Renal cortex interstitium (tissue), 11 donors: ENCODE results near the gene RNF40. TPM values are rescaled to one million over a fixed set of nuclear protein-coding genes. Genes with fewer than 3 reads are reported as not detected.

Source experiments
- DNase-seq, 11 donors: peaks; one replicate each; pipeline ENCODE4 v3.0.0-alpha.2; 2013; ENCODE audit warnings: low read depth in 9 of 11, low spot score in 4 of 11; ENCODE audit errors: extremely low read depth in 1 of 11
- polyA plus RNA-seq, 3 donors: library from polyadenylated mRNA; unstranded; fragments of 120-200 nt; gene quantifications; one replicate each; pipeline ENCODE4 v1.2.1, GENCODE V29; 2013; ENCODE audit not compliant: insufficient read length in 3 of 3

RNF40 gene
- polyA plus RNA-seq, 3 donors, result 119 to 124 (median 120) TPM

GRCh38 chr16:30773826-30774225, 11.7 kb downstream of the RNF40 start:
- no peak for DNase-seq

- DNase-seq, result no peak
These were observed 12.4 kb downstream of the RNF40 start for GRCh38 chr16:30774367-30775130.

GRCh38 chr16:30775131-30775391, 12.9 kb downstream of the RNF40 start:
- no peak for DNase-seq

- DNase-seq, result peak in 9 of 11 donors; percentile 70 to 88 (median 79)
These were observed 13.5 kb downstream of the RNF40 start for GRCh38 chr16:30775392-30776188.

GRCh38 chr16:30777591-30778297, 15.6 kb downstream of the RNF40 start:
- no peak for DNase-seq

GRCh38 chr16:30778549-30779244, 16.6 kb downstream of the RNF40 start:
- DNase-seq, result no peak

GRCh38 chr16:30779596-30779995, 17.5 kb downstream of the RNF40 start:
- no peak for DNase-seq

GRCh38 chr16:30780021-30780420, 17.9 kb downstream of the RNF40 start:
- DNase-seq, result no peak

- DNase-seq, result no peak
These were observed 18.4 kb downstream of the RNF40 start for GRCh38 chr16:30780549-30780948.

GRCh38 chr16:30782486-30783279, 20.6 kb downstream of the RNF40 start:
- no peak for DNase-seq

GRCh38 chr16:30783280-30784109, 21.4 kb downstream of the RNF40 start:
- DNase-seq, result no peak

- no peak for DNase-seq
These were observed 22.1 kb downstream of the RNF40 start for GRCh38 chr16:30784215-30784614.

GRCh38 chr16:30785126-30786106, 23.3 kb downstream of the RNF40 start:
- DNase-seq, result no peak

GRCh38 chr16:30786115-30786935, 24.2 kb downstream of the RNF40 start:
- peak in 3 of 11 donors; percentile 25 to 41 (median 35) for DNase-seq

- peak in 8 of 11 donors; percentile 68 to 89 (median 78) for DNase-seq
These were observed 25.0 kb downstream of the RNF40 start, which contains the start of gene ZNF629 for GRCh38 chr16:30786936-30787612. ZNF629 (minus strand) TSS chr16:30787205; CDS start chr16:30784482, 2,723 bp downstream.
